H9 (cell line): ENCODE measurements around the gene LRP2. TPM values are rescaled to one million over a fixed set of nuclear protein-coding genes. Genes with fewer than 3 reads are reported as not detected.

Experiments used
- DNase-seq: peaks from one replicate; pipeline ENCODE4 v3.0.0-alpha.2; 2017
- H2AFZ ChIP-seq: one replicate; pipeline ENCODE4 v1.6.1; 2013; ENCODE audit warnings: mild to moderate bottlenecking, low read length, control low read depth, moderate library complexity
- H2AK5ac ChIP-seq: 2 replicates; pipeline ENCODE4 v1.6.1; 2013; ENCODE audit warnings: low read length, control low read depth, mixed read lengths; ENCODE audit not compliant: insufficient read length
- H2BK120ac ChIP-seq: one replicate; pipeline ENCODE4 v1.6.1; 2013; ENCODE audit warnings: low read depth, mild to moderate bottlenecking, low read length, control low read depth, inconsistent platforms; ENCODE audit not compliant: poor library complexity, severe bottlenecking
- H2BK12ac ChIP-seq: 2 replicates; pipeline ENCODE4 v1.6.1; 2013; ENCODE audit warnings: low read length, control low read depth, mixed read lengths, low read depth; ENCODE audit not compliant: insufficient read length
- H2BK15ac ChIP-seq: 2 replicates; pipeline ENCODE4 v1.6.1; 2013; ENCODE audit warnings: low read depth, low read length, control low read depth
- H2BK20ac ChIP-seq: one replicate; pipeline ENCODE4 v1.6.1; 2013; ENCODE audit warnings: low read depth, mild to moderate bottlenecking, low read length, control low read depth, inconsistent platforms; ENCODE audit not compliant: poor library complexity, severe bottlenecking
- H2BK5ac ChIP-seq: 2 replicates; pipeline ENCODE4 v1.6.1; 2013; ENCODE audit warnings: low read length, control low read depth, mixed read lengths; ENCODE audit not compliant: insufficient read length
- H3K14ac ChIP-seq: 2 replicates; pipeline ENCODE4 v1.6.1; 2013; ENCODE audit warnings: low read length, control low read depth; ENCODE audit not compliant: insufficient read depth
- H3K18ac ChIP-seq: 2 replicates; pipeline ENCODE4 v1.6.1; 2013; ENCODE audit warnings: low read depth, mild to moderate bottlenecking, mixed read lengths, low read length, control low read depth; ENCODE audit not compliant: insufficient read length
- H3K23ac ChIP-seq: 2 replicates; pipeline ENCODE4 v1.6.1; 2013; ENCODE audit warnings: low read length, control low read depth, mixed read lengths, low read depth; ENCODE audit not compliant: insufficient read length
- H3K23me2 ChIP-seq: 2 replicates; pipeline ENCODE4 v1.6.1; 2013; ENCODE audit warnings: low read depth, mild to moderate bottlenecking, mixed read lengths, low read length, control low read depth; ENCODE audit not compliant: insufficient read length, poor library complexity, severe bottlenecking
- H3K27ac ChIP-seq: 2 replicates; pipeline ENCODE4 v1.5.1; 2013; ENCODE audit warnings: low read length, control low read depth, mixed read lengths, low read depth; ENCODE audit not compliant: insufficient read length
- H3K27me3 ChIP-seq: 2 replicates; pipeline ENCODE4 v1.6.1; 2013; ENCODE audit warnings: low read length, control low read depth, inconsistent platforms; ENCODE audit not compliant: insufficient read depth
- H3K4ac ChIP-seq: 2 replicates; pipeline ENCODE4 v1.6.1; 2013; ENCODE audit warnings: low read depth, mild to moderate bottlenecking, control low read depth, inconsistent platforms, low read length, moderate library complexity
- H3K4me1 ChIP-seq: 2 replicates; pipeline ENCODE4 v1.6.1; 2013; ENCODE audit warnings: low read length, control low read depth, inconsistent platforms; ENCODE audit not compliant: insufficient read depth
- H3K4me2 ChIP-seq: 2 replicates; pipeline ENCODE4 v1.6.1; 2013; ENCODE audit warnings: low read length, control low read depth, mixed read lengths; ENCODE audit not compliant: insufficient read length, insufficient read depth
- H3K56ac ChIP-seq: 2 replicates; pipeline ENCODE4 v1.6.1; 2013; ENCODE audit warnings: low read depth, mild to moderate bottlenecking, mixed read lengths, low read length, control low read depth; ENCODE audit not compliant: insufficient read length
- H3K79me1 ChIP-seq: 2 replicates; pipeline ENCODE4 v1.6.1; 2013; ENCODE audit warnings: low read depth, mild to moderate bottlenecking, moderate library complexity, low read length, control low read depth, inconsistent platforms; ENCODE audit not compliant: insufficient read depth, poor library complexity, severe bottlenecking
- H3K79me2 ChIP-seq: 2 replicates; pipeline ENCODE4 v1.6.1; 2013; ENCODE audit warnings: low read length, control low read depth, inconsistent platforms; ENCODE audit not compliant: insufficient read depth
- H3K9ac ChIP-seq: 2 replicates; pipeline ENCODE4 v1.6.1; 2013; ENCODE audit warnings: low read length, control low read depth, mixed read lengths; ENCODE audit not compliant: insufficient read length; ENCODE audit errors: extremely low read depth
- H3K9me3 ChIP-seq: one replicate; pipeline ENCODE4 v1.6.1; 2013; ENCODE audit warnings: low read depth, low read length, inconsistent platforms; ENCODE audit not compliant: control insufficient read depth
- H3T11ph ChIP-seq: one replicate; pipeline ENCODE4 v1.6.1; 2013; ENCODE audit warnings: mild to moderate bottlenecking, low read length, control low read depth, inconsistent platforms
- H4K20me1 ChIP-seq: one replicate; pipeline ENCODE4 v1.6.1; 2013; ENCODE audit not compliant: control insufficient read depth, insufficient read length, insufficient read depth
- H4K5ac ChIP-seq: 2 replicates; pipeline ENCODE4 v1.6.1; 2013; ENCODE audit warnings: low read depth, mild to moderate bottlenecking, mixed read lengths, low read length, control low read depth; ENCODE audit not compliant: insufficient read length
- H4K8ac ChIP-seq: replicated peaks from 2 replicates; pipeline ENCODE4 v1.6.1; 2013; ENCODE audit warnings: low read length, control low read depth, mixed read lengths, low read depth; ENCODE audit not compliant: insufficient read length
- H4K91ac ChIP-seq: 2 replicates; pipeline ENCODE4 v1.6.1; 2013; ENCODE audit warnings: low read depth, mild to moderate bottlenecking, moderate library complexity, mixed read lengths, low read length, control low read depth; ENCODE audit not compliant: insufficient read length
- H3K27ac Mint-ChIP-seq, 3 experiments: 2 replicates in 2 of 3; 3 replicates in 1 of 3; pipeline ENCODE4 v1.8.0; 2020 to 2021; ENCODE audit warnings: mixed read lengths in 3 of 3, mild to moderate bottlenecking in 1 of 3, moderate library complexity in 1 of 3
- H3K27me3 Mint-ChIP-seq: 2 replicates; pipeline ENCODE4 v1.8.0; 2021; ENCODE audit warnings: low read depth, mild to moderate bottlenecking, moderate library complexity, mixed read lengths
- H3K36me3 Mint-ChIP-seq, 3 experiments: 2 replicates in 2 of 3; 3 replicates in 1 of 3; pipeline ENCODE4 v1.8.0; 2020 to 2021; ENCODE audit warnings: low read depth in 3 of 3, mixed read lengths in 3 of 3; ENCODE audit not compliant: insufficient read depth in 1 of 3
- H3K4me1 Mint-ChIP-seq, 2 experiments: 2 replicates each; pipeline ENCODE4 v1.8.0; 2020; ENCODE audit warnings: mixed read lengths in 2 of 2
- H3K4me3 Mint-ChIP-seq, 2 experiments: 2 replicates in 1 of 2; 3 replicates in 1 of 2; pipeline ENCODE4 v1.8.0; 2020 to 2021; ENCODE audit warnings: mild to moderate bottlenecking in 2 of 2, mixed read lengths in 2 of 2, moderate library complexity in 1 of 2
- H3K9me3 Mint-ChIP-seq, 2 experiments: 2 replicates in 1 of 2; 3 replicates in 1 of 2; pipeline ENCODE4 v1.8.0; 2020; ENCODE audit warnings: mild to moderate bottlenecking in 2 of 2, mixed read lengths in 2 of 2, moderate library complexity in 1 of 2
- WGBS: extraction: QIAGEN DNeasy Blood & Tissue Kit; methylation state at CpG from one replicate; pipeline ENCODE4 v1.1.7; 2013; ENCODE audit warnings: missing lambda C conversion rate, low lambda C conversion rate, mixed read lengths; ENCODE audit not compliant: insufficient read length; ENCODE audit errors: extremely low coverage; 5-methylcytosine and 5-hydroxymethylcytosine counted together
- total RNA-seq: library from RNA; stranded (reverse); gene quantifications from 2 replicates; pipeline ENCODE4 v1.2.1, GENCODE V29; 2021
- TF ChIP-seq, protein P1 (sequence below): fragments of 200-600 bp; sonication (generic); conservative IDR thresholded peaks from 3 replicates; pipeline ENCODE4 v1.8.0; 2021; ENCODE audit warnings: antibody characterized with exemption, mild to moderate bottlenecking

The LRP2 gene
- total RNA-seq, 1 experiment from 2014 or later = 1.4 TPM

GRCh38 chr2:169351725-169352124 is 10.6 kb downstream of the LRP2 start:
- no peak overlapping the region for H3K18ac ChIP-seq
- no peak overlapping the region for H3K27ac ChIP-seq
- no peak overlapping the region for H4K91ac ChIP-seq
- H3K56ac ChIP-seq = no peak overlapping the region
- no peaks in the 10 kb centered on the region for H3K4me1 ChIP-seq
- H4K5ac ChIP-seq = no peak overlapping the region
- H3K23me2 ChIP-seq = no peaks in the 10 kb centered on the region
- no peak overlapping the region for H3K27ac Mint-ChIP-seq
- H3K4me3 Mint-ChIP-seq = no peak overlapping the region
- TF ChIP-seq, protein P1, sequence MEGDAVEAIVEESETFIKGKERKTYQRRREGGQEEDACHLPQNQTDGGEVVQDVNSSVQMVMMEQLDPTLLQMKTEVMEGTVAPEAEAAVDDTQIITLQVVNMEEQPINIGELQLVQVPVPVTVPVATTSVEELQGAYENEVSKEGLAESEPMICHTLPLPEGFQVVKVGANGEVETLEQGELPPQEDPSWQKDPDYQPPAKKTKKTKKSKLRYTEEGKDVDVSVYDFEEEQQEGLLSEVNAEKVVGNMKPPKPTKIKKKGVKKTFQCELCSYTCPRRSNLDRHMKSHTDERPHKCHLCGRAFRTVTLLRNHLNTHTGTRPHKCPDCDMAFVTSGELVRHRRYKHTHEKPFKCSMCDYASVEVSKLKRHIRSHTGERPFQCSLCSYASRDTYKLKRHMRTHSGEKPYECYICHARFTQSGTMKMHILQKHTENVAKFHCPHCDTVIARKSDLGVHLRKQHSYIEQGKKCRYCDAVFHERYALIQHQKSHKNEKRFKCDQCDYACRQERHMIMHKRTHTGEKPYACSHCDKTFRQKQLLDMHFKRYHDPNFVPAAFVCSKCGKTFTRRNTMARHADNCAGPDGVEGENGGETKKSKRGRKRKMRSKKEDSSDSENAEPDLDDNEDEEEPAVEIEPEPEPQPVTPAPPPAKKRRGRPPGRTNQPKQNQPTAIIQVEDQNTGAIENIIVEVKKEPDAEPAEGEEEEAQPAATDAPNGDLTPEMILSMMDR = no peak
- H3K79me1 ChIP-seq = no peaks in the 10 kb centered on the region
- peaks cover 14% of the 10 kb centered on the region for H3K27me3 Mint-ChIP-seq
- no peak overlapping the region for H2BK120ac ChIP-seq
- no peak overlapping the region for H3K4me2 ChIP-seq
- H3K79me2 ChIP-seq = no peaks in the 10 kb centered on the region; the same call in 1 of the 2 replicates
- no peak for DNase-seq
- no peak overlapping the region for H2BK20ac ChIP-seq
- no peaks in the 10 kb centered on the region for H3K9me3 ChIP-seq
- no peak overlapping the region for H3K9ac ChIP-seq
- H3K4ac ChIP-seq = no peak overlapping the region
- H4K20me1 ChIP-seq = no peaks in the 10 kb centered on the region
- H3K23ac ChIP-seq = no peak overlapping the region
- no peaks in the 10 kb centered on the region for H3K4me1 Mint-ChIP-seq
- H3K9me3 Mint-ChIP-seq = no peaks in the 10 kb centered on the region
- H2AK5ac ChIP-seq = no peak overlapping the region
- H3T11ph ChIP-seq = no peak overlapping the region
- H3K14ac ChIP-seq = no peak overlapping the region
- no CpG with 5 or more reads among the region's 4 CpGs for WGBS
- H2BK12ac ChIP-seq = no peak overlapping the region
- no peak overlapping the region for H2BK5ac ChIP-seq
- H2AFZ ChIP-seq = no peak overlapping the region
- H3K27me3 ChIP-seq = no peaks in the 10 kb centered on the region; the same call in 1 of the 2 replicates
- H2BK15ac ChIP-seq = no peak overlapping the region
- H3K36me3 Mint-ChIP-seq = no peaks in the 10 kb centered on the region
- H4K8ac ChIP-seq = no peak overlapping the region
